Lung (tissue), 12 donors: ENCODE measurements around the gene APRT. TPM values are rescaled to one million over a fixed set of nuclear protein-coding genes. Genes with fewer than 3 reads are reported as not detected.

Experiments used
- ATAC-seq: fragments of 200-7000 bp; cut with Tn5 transposase; one replicate; pipeline ENCODE4 v1.9.1; 2020; ENCODE audit warnings: moderate number of reproducible peaks; ENCODE audit not compliant: insufficient read depth, low FRiP score
- DNase-seq, 3 donors: peaks; one replicate each; pipeline ENCODE4 v3.0.0-alpha.2; 2013 to 2017
- H3K27ac ChIP-seq, 2 donors: one replicate each; pipeline ENCODE4 v1.5.1; 2013; ENCODE audit warnings: mild to moderate bottlenecking in 2 of 2, moderate library complexity in 2 of 2, control low read depth in 1 of 2, inconsistent platforms in 1 of 2, low read depth in 1 of 2, low read length in 1 of 2
- H3K27me3 ChIP-seq, 3 donors: one replicate each; pipeline ENCODE4 v1.5.1; 2013; ENCODE audit warnings: low read length in 2 of 3; ENCODE audit not compliant: control insufficient read depth in 3 of 3, insufficient read depth in 3 of 3
- H3K36me3 ChIP-seq, 4 donors: one replicate each; pipeline ENCODE4 v1.5.1; 2013; ENCODE audit warnings: low read length in 4 of 4, mild to moderate bottlenecking in 1 of 4, moderate library complexity in 1 of 4; ENCODE audit not compliant: control insufficient read depth in 4 of 4, insufficient read depth in 4 of 4
- H3K4me1 ChIP-seq, 5 donors: one replicate each; pipeline ENCODE4 v1.5.1; 2013; ENCODE audit warnings: low read length in 5 of 5, mild to moderate bottlenecking in 2 of 5, moderate library complexity in 1 of 5; ENCODE audit not compliant: control insufficient read depth in 5 of 5, insufficient read depth in 5 of 5
- H3K4me3 ChIP-seq: one replicate; pipeline ENCODE4 v1.5.1; 2013; ENCODE audit warnings: mild to moderate bottlenecking, control low read depth, moderate library complexity
- H3K9ac ChIP-seq, 2 donors: one replicate each; pipeline ENCODE4 v1.5.1; 2013; ENCODE audit warnings: low read length in 2 of 2, control low read depth in 1 of 2; ENCODE audit not compliant: insufficient read depth in 1 of 2
- H3K9me3 ChIP-seq, 4 donors: one replicate each; pipeline ENCODE4 v1.5.1; 2013; ENCODE audit warnings: low read length in 3 of 4, mild to moderate bottlenecking in 1 of 4, moderate library complexity in 1 of 4; ENCODE audit not compliant: control insufficient read depth in 4 of 4, insufficient read depth in 3 of 4
- CTCF ChIP-seq: IDR thresholded peaks from 2 replicates; pipeline ENCODE4 v1.5.1; 2012; ENCODE audit warnings: mild to moderate bottlenecking; ENCODE audit errors: control extremely low read depth, extremely low read depth
- WGBS, 2 donors: extraction: QIAGEN DNeasy Blood & Tissue Kit; methylation state at CpG; one replicate each; pipeline ENCODE4 v1.1.7; 2013; 5-methylcytosine and 5-hydroxymethylcytosine counted together
- polyA plus RNA-seq, 2 donors: library from polyadenylated mRNA; stranded (reverse); fragments of 200-250 nt; gene quantifications; one replicate each; pipeline ENCODE4 v1.2.1, GENCODE V29; 2013
- total RNA-seq, 2 donors: library from RNA; depleted of rRNA in 1 of 2; stranded (reverse); fragments of >200 nt in 1 of 2; gene quantifications; one replicate each; pipeline ENCODE4 v1.2.1, GENCODE V29; 2014 to 2021
- donor health status: control.
- donor health status: control.
- donor health status: Bipolar disorder and iron deficiency.
- donor health status: healthy.
- donor health status: DM: yes; HTN: yes; CAD: no.

APRT gene
- total and polyA plus RNA-seq, 4 donors, result 44.2 to 260 (median 176) TPM

- H3K4me3 ChIP-seq, result no peak overlapping the region
- no peaks in the 10 kb centered on the region for H3K9me3 ChIP-seq
- peak; percentile 42 for TF ChIP-seq CTCF
- peaks cover 0 to 10% (median 0%) of the 10 kb centered on the region in 4 donors for H3K36me3 ChIP-seq
- WGBS, 2 donors, result 58 to 60% methylated on average over 17 to 19 of the region's 19 CpGs
- peaks cover 0 to 23% (median 2%) of the 10 kb centered on the region in 5 donors for H3K4me1 ChIP-seq
- no peaks in the 10 kb centered on the region for H3K27me3 ChIP-seq
- H3K27ac ChIP-seq, result no peak overlapping the region
- H3K9ac ChIP-seq, result no peak overlapping the region
- DNase-seq, result peak in 1 of 3 donors; percentile 61
- no peak for ATAC-seq
These were observed 4.3 kb upstream of the APRT start for GRCh38 chr16:88815901-88816589.

GRCh38 chr16:88815227-88815626, 3.5 kb upstream of the APRT start:
- Histone ChIP-seq H3K27ac (no peak overlapping the region), H3K4me1 (peaks cover 0 to 31% (median 5%) of the 10 kb centered on the region in 5 donors), H3K27me3 (no peaks in the 10 kb centered on the region), H3K9me3 (no peaks in the 10 kb centered on the region), H3K4me3 (no peak overlapping the region), H3K36me3 (peaks cover 0 to 4% (median 0%) of the 10 kb centered on the region in 4 donors), H3K9ac (no peak overlapping the region)
- DNase-seq (no peak), ATAC-seq (no peak)
- TF ChIP-seq CTCF, result no peak
- WGBS, 2 donors, result 92 to 94% methylated on average over 10 of the region's 10 CpGs

- Histone ChIP-seq H3K4me1 (peaks cover 0 to 36% (median 11%) of the 10 kb centered on the region in 5 donors), H3K9me3 (no peaks in the 10 kb centered on the region), H3K27ac (no peak overlapping the region), H3K36me3 (peaks cover 0 to 11% (median 4%) of the 10 kb centered on the region in 4 donors), H3K4me3 (no peak overlapping the region), H3K27me3 (no peaks in the 10 kb centered on the region), H3K9ac (no peak overlapping the region)
- ATAC-seq, result no peak
- DNase-seq, result no peak
- no peak for TF ChIP-seq CTCF
- WGBS, 2 donors, result 88 to 90% methylated on average over 13 of the region's 13 CpGs
These were observed 2.4 kb upstream of the APRT start for GRCh38 chr16:88814144-88814502.
